ENCODE measurements around the gene RNU1-2.

RNU1-2 gene

GRCh38 chr1:16922466-16922865, 26.7 kb downstream of the RNU1-2 start:
- DNase-seq (ENCODE audit: extremely low read depth, insufficient read length), result no peak
- no peak for TF ChIP-seq CTCF (IDR thresholded peaks at IDR 0.05; ENCODE audit: insufficient read depth, low read length, poor library complexity, severe bottlenecking)
- Histone ChIP-seq H3K4me3 (replicated peaks; ENCODE audit: low read depth, low read length) (no peak overlapping the region), H3K36me3 (ENCODE audit: control insufficient read depth, insufficient read depth, low read length) (no peaks in the 10 kb centered on the region), H3K27me3 (replicated peaks; ENCODE audit: control insufficient read depth, insufficient read depth, low read length) (peaks cover 1% of the 10 kb centered on the region)

- H3K4me3 ChIP-seq (replicated peaks; ENCODE audit: low read depth, low read length), result no peak overlapping the region
- no peak for TF ChIP-seq CTCF (IDR thresholded peaks at IDR 0.05; ENCODE audit: insufficient read depth, low read length, poor library complexity, severe bottlenecking)
- DNase-seq (ENCODE audit: extremely low read depth, insufficient read length), result no peak
- H3K36me3 ChIP-seq (ENCODE audit: control insufficient read depth, insufficient read depth, low read length), result no peaks in the 10 kb centered on the region
- H3K27me3 ChIP-seq (replicated peaks; ENCODE audit: control insufficient read depth, insufficient read depth, low read length), result peaks cover 1% of the 10 kb centered on the region
Measured at GRCh38 chr1:16922885-16923431, 27.2 kb downstream of the RNU1-2 start.

- no peak for TF ChIP-seq CTCF (IDR thresholded peaks at IDR 0.05; ENCODE audit: insufficient read depth, low read length, poor library complexity, severe bottlenecking)
- Histone ChIP-seq H3K4me3 (replicated peaks; ENCODE audit: low read depth, low read length) (no peak overlapping the region), H3K36me3 (ENCODE audit: control insufficient read depth, insufficient read depth, low read length) (no peaks in the 10 kb centered on the region), H3K27me3 (replicated peaks; ENCODE audit: control insufficient read depth, insufficient read depth, low read length) (peaks cover 1% of the 10 kb centered on the region)
- no peak for DNase-seq (ENCODE audit: extremely low read depth, insufficient read length)
Measured at GRCh38 chr1:16924216-16924918, 28.6 kb downstream of the RNU1-2 start.

- DNase-seq (ENCODE audit: extremely low read depth, insufficient read length), result no peak
- TF ChIP-seq CTCF (IDR thresholded peaks at IDR 0.05; ENCODE audit: insufficient read depth, low read length, poor library complexity, severe bottlenecking), result no peak
- H3K4me3 ChIP-seq (replicated peaks; ENCODE audit: low read depth, low read length), result no peak overlapping the region
- peaks cover 1% of the 10 kb centered on the region for H3K27me3 ChIP-seq (replicated peaks; ENCODE audit: control insufficient read depth, insufficient read depth, low read length)
- H3K36me3 ChIP-seq (ENCODE audit: control insufficient read depth, insufficient read depth, low read length), result no peaks in the 10 kb centered on the region
Measured at GRCh38 chr1:16924919-16925477, 29.2 kb downstream of the RNU1-2 start.

GRCh38 chr1:16925635-16926490, 30.1 kb downstream of the RNU1-2 start:
- no peak for DNase-seq (ENCODE audit: extremely low read depth, insufficient read length)
- Histone ChIP-seq H3K36me3 (ENCODE audit: control insufficient read depth, insufficient read depth, low read length) (no peaks in the 10 kb centered on the region), H3K27me3 (replicated peaks; ENCODE audit: control insufficient read depth, insufficient read depth, low read length) (peaks cover 1% of the 10 kb centered on the region), H3K4me3 (replicated peaks; ENCODE audit: low read depth, low read length) (no peak overlapping the region)
- TF ChIP-seq CTCF (IDR thresholded peaks at IDR 0.05; ENCODE audit: insufficient read depth, low read length, poor library complexity, severe bottlenecking), result no peak

All from GM06990 (cell line).